Colonic mucosa (tissue), 4 donors: Measurements from ENCODE around the gene NAP1L1. TPM values are rescaled to one million over a fixed set of nuclear protein-coding genes. Genes with fewer than 3 reads are reported as not detected.

Experiments used
- DNase-seq: peaks from one replicate; pipeline ENCODE4 v3.0.0-alpha.2; 2020
- H3K27ac ChIP-seq: fragments of 200-600 bp; one replicate; pipeline ENCODE4 v1.8.0; 2021
- H3K27me3 ChIP-seq: fragments of 200-600 bp; one replicate; pipeline ENCODE4 v1.8.0; 2021
- H3K36me3 ChIP-seq: fragments of 200-600 bp; one replicate; pipeline ENCODE4 v1.8.0; 2021
- H3K4me1 ChIP-seq: fragments of 200-600 bp; one replicate; pipeline ENCODE4 v1.8.0; 2021; ENCODE audit warnings: mild to moderate bottlenecking
- H3K4me3 ChIP-seq: fragments of 200-600 bp; one replicate; pipeline ENCODE4 v1.8.0; 2021
- H3K9ac ChIP-seq, 2 donors: one replicate each; pipeline ENCODE4 v1.7.0; 2013; ENCODE audit warnings: control low read depth in 2 of 2, low read depth in 2 of 2, low read length in 2 of 2
- H3K9me3 ChIP-seq: fragments of 200-600 bp; one replicate; pipeline ENCODE4 v1.8.0; 2021
- intact Hi-C: fragments of 100-400 bp; cut with DNase I; formaldehyde crosslinking; loops from one replicate; pipeline ENCODE4 v1.14.1; 2022
- total RNA-seq, 2 donors: library from RNA; stranded (reverse); fragmentation: NEBNext Ultra II Directional in 1 of 2; extraction: Animal tissue kit (Norgen Biotek cat#: 25700) in 1 of 2; gene quantifications; one replicate each; pipeline ENCODE4 v1.2.1, GENCODE V29; 2021
- TF ChIP-seq, protein P1 (sequence below): fragments of 200-600 bp; IDR thresholded peaks from one replicate; pipeline ENCODE4 v1.8.0; 2022; ENCODE audit warnings: antibody characterized with exemption, mild to moderate bottlenecking
- donor health status: healthy.
- donor health status: DM: no; HTN: no; CAD: no.
- donor health status: DM: no; HTN: no; CAD: no.

NAP1L1 gene
- total RNA-seq, 2 donors from 2014 or later = 163 to 171 TPM

DNA sequence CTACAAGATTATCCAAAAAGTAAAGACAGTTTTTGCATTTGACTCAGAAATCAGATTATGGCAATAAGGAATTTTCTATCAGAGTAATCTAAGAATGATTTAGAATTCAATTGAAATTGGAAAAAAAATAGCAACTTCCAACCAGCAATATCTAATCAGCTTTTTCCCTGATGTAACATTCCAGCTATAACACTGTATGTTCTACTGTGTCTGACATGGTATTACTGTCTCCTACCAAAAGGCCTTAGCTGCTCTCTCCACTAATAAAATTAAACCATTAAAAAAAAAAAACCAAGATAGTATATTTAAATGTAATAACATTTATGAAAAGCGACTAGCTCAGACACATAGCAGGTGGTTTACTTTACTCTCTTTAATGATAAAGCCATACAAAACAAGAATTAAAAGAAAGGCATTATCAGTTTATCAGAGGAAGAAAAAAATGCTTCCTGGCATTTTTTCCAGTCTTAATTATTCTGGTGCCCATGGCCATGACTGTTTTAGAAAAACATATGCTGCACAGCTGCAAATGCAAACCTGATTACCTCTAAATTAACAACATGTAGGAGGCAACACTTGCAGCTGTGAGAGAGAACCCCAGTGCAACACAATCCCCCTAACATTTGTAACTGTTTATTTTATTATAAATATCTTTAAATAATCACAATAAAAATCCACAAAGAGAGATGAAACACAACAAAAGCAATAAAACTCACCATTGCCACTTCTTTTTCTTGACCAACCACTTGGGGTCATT is 81.7 kb downstream of the NAP1L1 start:
- no peak overlapping the region for H3K9ac ChIP-seq
- intact Hi-C loops = no loop called here
- no peaks in the 10 kb centered on the region for H3K27me3 ChIP-seq
- H3K9me3 ChIP-seq = no peaks in the 10 kb centered on the region
- TF ChIP-seq, protein P1, sequence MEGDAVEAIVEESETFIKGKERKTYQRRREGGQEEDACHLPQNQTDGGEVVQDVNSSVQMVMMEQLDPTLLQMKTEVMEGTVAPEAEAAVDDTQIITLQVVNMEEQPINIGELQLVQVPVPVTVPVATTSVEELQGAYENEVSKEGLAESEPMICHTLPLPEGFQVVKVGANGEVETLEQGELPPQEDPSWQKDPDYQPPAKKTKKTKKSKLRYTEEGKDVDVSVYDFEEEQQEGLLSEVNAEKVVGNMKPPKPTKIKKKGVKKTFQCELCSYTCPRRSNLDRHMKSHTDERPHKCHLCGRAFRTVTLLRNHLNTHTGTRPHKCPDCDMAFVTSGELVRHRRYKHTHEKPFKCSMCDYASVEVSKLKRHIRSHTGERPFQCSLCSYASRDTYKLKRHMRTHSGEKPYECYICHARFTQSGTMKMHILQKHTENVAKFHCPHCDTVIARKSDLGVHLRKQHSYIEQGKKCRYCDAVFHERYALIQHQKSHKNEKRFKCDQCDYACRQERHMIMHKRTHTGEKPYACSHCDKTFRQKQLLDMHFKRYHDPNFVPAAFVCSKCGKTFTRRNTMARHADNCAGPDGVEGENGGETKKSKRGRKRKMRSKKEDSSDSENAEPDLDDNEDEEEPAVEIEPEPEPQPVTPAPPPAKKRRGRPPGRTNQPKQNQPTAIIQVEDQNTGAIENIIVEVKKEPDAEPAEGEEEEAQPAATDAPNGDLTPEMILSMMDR = no peak
- DNase-seq = no peak
- no peak overlapping the region for H3K27ac ChIP-seq
- no peak overlapping the region for H3K4me3 ChIP-seq
- no peaks in the 10 kb centered on the region for H3K36me3 ChIP-seq
- no peaks in the 10 kb centered on the region for H3K4me1 ChIP-seq

DNA sequence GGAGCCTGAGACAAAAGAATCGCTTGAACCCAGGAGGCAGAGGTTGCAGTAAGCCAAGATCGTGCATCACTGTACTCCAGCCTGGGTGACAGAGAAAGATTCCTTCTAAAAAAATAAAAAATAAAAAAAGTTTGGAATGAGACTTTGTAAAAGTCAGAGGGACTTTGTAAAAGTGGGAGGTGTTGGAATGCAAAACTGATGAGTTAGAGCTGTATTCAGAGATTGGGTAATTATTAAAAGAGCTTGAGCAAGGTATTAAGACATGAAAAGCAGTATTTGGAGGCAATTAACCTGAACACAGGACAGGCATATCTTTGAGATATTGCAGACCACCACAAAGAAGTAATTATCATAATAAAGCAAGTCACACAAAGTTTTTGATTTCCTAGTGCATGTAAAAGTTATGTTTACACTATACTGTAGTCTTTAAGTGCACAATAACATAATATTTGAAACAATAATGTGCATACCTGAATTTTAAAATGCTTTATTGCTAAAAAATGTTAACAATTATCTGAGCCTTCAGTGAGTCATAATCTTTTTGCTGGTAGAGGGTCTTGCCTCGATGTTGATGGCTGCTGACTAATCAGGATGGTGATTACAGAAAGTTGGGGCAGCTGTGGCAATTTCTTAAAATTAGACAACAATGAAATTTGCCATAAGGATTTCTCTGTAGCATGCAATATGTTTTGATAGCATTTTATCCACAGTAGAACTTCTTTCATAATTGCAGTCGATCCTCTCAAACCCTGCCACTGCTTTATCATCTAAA is 86.0 kb downstream of the NAP1L1 start:
- H3K9ac ChIP-seq = no peak overlapping the region
- no peak overlapping the region for H3K4me3 ChIP-seq
- no peaks in the 10 kb centered on the region for H3K4me1 ChIP-seq
- DNase-seq = no peak
- no peaks in the 10 kb centered on the region for H3K9me3 ChIP-seq
- H3K27ac ChIP-seq = no peak overlapping the region
- intact Hi-C loops = no loop called here
- no peaks in the 10 kb centered on the region for H3K36me3 ChIP-seq
- TF ChIP-seq, protein P1 = no peak
- H3K27me3 ChIP-seq = no peaks in the 10 kb centered on the region

DNA sequence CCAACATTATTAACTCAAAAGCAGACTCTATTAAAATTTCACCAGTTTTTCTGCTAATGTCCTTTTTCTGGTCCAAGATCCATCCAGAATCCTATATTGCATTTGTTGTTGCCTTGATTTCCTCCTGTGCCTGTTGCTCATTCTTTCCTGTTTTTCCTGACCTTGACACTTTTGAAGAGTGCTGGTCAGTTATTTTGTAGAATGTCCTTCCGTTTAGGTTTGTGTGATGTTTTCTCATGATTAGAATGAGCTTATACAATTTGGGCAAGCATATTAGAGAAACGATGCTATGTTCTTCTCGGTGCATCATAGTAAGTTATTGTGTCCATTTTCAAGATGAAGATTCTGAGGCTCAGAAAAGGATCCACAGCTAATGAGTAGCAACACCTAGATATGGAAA is 86.8 kb downstream of the NAP1L1 start:
- Histone ChIP-seq H3K27me3 (no peaks in the 10 kb centered on the region), H3K4me1 (no peaks in the 10 kb centered on the region), H3K4me3 (no peak overlapping the region), H3K9me3 (no peaks in the 10 kb centered on the region), H3K27ac (no peak overlapping the region), H3K9ac (no peak overlapping the region), H3K36me3 (no peaks in the 10 kb centered on the region)
- intact Hi-C loops = no loop called here
- TF ChIP-seq, protein P1 = no peak
- DNase-seq = no peak

DNA sequence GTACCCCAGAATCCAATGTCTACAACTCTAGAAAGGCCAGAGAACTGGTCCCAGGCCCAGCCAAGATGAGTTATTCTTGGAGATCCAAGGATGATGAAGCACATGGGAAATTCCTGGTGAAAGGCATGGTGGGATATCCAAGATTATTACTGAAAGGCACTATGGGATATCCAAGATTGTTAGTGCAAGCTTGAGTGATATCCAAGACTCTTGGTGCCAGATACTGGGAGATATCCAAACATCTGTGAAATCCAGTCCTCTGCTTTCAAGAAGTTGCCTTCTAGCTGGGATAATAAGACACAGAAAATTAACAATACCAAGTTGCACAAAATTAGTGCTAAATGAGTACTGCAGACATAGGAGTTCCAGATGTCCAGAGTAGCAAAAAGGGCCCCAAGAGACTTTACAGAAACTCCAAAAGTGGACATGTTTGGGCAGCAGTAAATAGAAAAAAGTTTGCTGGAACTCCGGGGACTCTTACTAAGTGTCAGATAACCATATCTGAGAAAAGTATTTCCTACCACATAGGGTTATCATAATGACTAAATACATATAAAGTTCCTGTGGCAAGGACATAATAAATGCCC is 87.5 kb downstream of the NAP1L1 start:
- TF ChIP-seq, protein P1 = no peak
- intact Hi-C loops = no loop called here

DNA sequence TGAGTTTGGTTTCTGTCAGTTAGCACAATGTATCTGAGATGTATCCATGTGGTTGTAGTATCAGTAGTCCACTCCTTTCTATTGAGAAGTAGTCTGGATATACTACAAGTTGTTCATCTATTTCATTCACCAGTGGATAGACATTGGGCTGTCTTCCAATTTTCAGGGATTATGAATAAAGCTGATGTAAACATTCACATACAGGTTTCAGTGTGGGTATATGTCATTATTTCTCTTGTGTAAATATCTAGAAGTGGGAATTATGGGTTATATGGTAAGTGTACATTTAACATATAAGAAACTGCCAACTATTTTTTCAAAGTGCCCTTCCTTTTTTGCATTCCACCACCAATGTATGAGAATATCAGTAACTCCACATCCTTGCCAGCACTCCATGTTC is 88.8 kb downstream of the NAP1L1 start:
- intact Hi-C loops = no loop called here
- Histone ChIP-seq H3K4me1 (no peaks in the 10 kb centered on the region), H3K9ac (no peak overlapping the region), H3K9me3 (no peaks in the 10 kb centered on the region), H3K27me3 (no peaks in the 10 kb centered on the region), H3K36me3 (no peaks in the 10 kb centered on the region), H3K27ac (no peak overlapping the region), H3K4me3 (no peak overlapping the region)
- TF ChIP-seq, protein P1 = no peak
- DNase-seq = no peak

More for the DNA sequence above, 87.5 kb downstream of the NAP1L1 start:
- Histone ChIP-seq H3K9me3 (no peaks in the 10 kb centered on the region), H3K27ac (no peak overlapping the region), H3K27me3 (no peaks in the 10 kb centered on the region), H3K9ac (no peak overlapping the region), H3K36me3 (no peaks in the 10 kb centered on the region), H3K4me1 (no peaks in the 10 kb centered on the region), H3K4me3 (no peak overlapping the region)
- no peak for DNase-seq
